GM18517 (cell line): ENCODE measurements around the gene HTRA3.
A peak's percentile ranks its signal among the peaks of the same experiment; 100 is the strongest.

ENCODE experiments used
- ATAC-seq: cut with Tn5 transposase; IDR thresholded peaks from one replicate; pipeline ENCODE4 v1.9.1; 2021; ENCODE audit warnings: mild to moderate bottlenecking, moderate library complexity; ENCODE audit not compliant: unreplicated experiment

The HTRA3 gene

DNA sequence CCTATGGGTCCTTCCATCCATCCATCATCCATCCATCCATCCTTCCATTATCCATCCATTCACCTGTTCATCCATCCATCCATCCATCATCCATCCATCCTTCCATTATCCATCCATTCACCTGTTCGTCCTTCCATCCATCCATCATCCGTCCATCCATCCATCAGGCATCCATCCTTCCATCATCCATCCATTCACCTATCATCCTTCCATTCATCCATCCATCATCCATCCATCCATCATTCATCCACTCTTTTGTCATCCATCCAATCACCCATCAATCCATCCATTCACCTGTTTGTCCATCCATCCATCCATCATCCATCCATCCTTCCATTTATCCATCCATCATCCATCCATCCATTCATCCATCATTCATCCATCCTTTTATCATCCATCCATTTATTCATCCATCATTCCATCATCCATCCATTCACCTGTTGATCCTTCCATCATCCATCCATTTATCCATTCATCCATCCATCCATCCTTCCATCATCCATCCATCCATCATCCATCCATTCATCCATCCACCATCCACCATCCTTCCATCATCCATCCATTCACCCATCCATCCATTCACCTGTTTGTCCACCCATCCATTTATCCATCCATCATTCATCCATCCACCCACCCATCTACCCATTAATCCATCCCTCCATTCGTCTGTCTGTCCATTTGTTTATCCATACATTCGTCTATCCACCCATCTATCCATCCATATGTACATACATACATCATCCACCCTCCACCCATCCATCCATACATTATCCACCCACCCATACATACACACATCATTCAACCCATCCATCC lies 35.7 kb upstream of the HTRA3 start:
- ATAC-seq = no peak

DNA sequence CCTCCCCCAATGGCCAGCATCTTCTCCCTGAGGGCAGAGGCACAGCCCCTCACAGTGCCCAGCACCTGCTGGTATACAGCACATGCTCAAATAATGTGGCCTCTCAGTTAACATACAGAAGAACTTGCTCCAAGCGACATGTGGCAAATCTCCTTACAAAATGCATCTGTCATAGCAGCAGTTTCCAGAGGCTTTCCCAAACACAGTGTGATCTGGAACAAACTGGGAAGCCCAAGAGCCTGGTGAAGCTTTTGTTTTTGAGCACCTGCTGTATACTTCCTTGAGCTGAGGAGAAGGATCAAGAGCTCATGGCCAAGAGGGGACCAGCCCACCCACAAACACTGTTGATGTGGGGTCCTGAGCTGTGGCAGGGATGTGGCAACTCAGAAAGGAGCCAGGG lies 34.8 kb upstream of the HTRA3 start:
- no peak for ATAC-seq

DNA sequence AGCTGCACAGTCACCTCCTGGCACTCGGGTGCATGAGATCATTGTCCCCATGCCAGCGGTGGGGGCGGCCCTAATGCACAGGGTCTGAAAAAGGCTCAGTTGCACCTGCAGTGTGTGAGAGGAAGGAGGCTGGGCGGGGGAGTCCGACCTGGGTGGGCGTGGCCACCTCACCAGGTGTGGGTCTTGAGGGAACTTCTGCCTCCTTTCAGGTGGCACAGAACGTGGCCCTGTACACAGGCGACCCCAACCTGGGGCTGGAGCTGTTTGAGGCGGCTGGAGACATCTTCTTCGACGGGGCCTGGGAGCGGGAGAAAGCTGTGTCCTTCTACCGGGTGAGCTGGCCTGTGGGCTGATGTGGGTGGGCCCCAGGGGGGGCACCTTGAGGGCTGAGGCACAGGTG lies 34.3 kb upstream of the HTRA3 start:
- ATAC-seq = no peak

DNA sequence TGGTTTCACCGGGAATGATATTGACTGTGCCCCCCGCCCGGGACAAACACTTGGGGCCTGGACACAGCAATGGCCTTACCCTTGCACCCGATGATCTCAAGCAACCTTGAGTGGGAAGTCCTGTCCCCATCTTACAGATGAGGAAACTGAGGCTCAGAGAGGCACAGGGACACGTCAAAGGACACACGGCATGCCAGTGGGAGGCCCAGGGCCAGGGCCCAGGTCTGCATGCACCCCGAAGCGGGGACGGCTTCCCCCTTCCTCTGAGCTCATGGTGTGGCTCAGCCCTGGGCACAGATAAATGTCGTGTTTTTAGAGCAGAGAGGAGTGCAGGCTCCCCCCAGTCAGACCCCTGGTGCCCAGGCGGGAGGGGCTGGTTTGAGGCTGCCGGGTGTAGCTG lies 33.9 kb upstream of the HTRA3 start:
- ATAC-seq = no peak

DNA sequence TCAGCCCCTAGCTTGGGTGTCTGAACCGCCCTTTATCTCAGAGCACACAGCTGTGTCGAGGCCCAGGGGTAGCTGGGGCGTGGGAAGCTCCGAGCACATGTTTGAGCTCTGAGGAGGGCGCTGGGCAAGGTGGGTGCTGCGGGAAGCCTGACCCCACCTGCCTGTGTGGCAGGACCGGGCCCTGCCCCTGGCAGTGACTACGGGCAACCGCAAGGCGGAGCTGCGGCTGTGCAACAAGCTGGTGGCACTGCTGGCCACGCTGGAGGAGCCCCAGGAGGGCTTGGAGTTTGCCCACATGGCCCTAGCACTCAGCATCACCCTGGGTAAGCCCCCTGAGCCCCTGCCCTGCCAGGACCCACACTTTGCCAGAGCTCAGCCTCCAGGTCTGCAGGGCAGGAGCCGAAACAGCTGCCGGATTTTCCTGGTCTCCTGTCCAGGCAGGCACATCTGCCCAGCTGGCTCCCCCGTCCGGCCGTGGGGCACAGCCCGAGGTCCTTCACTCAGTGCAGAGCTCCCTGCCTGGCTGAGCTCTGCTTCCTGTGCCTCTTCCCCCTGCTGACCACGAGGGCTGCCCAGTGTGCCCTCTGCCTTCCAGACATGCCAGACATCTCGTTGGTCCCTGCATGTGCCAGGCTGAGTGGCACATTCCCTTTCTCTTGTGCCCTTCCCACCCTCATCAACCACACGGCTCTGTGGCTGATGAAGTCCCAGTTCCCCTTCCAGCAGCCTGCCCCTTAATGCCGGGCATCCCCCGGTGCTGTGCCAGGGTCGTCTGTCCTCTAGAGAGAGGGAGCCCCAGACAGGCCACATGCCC lies 33.2 kb upstream of the HTRA3 start:
- ATAC-seq = no peak

DNA sequence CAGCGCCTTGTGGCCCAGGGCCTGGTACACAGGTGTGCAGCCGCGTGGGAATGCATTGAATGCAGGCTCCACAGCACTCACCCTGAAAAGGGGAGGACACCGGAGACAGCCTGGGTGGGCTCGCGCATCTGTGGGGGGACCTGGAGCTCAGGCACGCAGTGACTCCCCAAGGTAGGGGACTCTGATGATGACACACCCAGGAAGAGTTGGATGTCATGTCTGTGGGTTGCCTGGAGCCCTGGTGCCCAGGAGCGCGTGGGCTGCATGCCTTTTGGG lies 32.7 kb upstream of the HTRA3 start:
- no peak for ATAC-seq

DNA sequence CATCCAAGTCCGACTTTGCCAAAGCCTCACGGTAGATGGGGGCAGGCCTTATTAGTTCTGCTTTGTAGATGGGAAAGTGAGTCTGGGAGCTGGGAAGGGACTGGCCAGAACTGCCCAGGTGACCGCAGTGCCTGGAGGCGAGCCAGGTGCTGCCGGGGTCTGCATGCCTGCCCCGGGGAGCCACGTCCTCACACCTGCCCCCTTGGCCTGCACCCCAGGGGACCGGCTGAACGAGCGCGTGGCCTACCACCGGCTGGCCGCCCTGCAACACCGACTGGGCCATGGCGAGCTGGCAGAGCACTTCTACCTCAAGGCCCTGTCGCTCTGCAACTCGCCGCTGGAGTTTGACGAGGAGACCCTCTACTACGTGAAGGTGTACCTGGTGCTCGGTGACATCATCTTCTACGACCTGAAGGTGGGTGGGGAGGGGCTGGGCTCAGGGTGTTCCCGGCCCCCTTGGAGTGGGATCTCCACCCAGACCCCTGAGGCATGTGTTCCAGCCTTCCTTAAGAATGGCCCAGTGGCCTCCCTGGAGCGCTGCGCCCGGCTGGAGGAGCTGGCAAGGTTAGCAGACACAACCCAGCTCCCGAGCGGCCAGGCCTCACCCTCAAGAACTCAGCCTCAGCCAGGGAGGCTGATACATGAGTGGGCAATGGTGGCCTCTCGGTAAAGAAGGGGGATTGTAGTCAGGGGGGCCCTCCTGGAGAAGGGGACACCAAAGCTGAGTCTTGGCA lies 32.1 kb upstream of the HTRA3 start:
- no peak for ATAC-seq

DNA sequence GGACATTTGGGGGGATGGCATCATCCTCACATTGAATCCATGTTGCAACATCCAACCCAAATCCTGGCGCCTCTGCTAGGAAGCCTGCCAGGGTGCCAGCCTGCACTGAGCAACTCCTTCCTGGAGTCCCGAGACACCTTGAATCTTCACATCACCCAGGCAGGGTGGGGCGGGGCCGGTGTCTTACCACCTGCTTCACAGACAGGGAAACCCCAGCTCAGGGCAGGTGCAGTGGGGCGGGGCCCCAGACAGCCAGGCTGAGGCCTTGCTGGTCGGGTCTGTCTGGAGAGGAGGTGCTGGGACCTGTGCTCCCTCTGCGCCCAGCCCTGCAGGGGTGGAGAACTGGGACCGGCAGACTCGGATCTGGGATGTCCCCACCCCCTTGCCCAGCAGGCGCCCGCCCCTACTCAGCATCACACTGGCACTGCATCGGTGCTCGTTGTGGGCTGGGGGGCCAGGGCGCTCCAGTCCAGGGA lies 31.5 kb upstream of the HTRA3 start:
- no peak for ATAC-seq

DNA sequence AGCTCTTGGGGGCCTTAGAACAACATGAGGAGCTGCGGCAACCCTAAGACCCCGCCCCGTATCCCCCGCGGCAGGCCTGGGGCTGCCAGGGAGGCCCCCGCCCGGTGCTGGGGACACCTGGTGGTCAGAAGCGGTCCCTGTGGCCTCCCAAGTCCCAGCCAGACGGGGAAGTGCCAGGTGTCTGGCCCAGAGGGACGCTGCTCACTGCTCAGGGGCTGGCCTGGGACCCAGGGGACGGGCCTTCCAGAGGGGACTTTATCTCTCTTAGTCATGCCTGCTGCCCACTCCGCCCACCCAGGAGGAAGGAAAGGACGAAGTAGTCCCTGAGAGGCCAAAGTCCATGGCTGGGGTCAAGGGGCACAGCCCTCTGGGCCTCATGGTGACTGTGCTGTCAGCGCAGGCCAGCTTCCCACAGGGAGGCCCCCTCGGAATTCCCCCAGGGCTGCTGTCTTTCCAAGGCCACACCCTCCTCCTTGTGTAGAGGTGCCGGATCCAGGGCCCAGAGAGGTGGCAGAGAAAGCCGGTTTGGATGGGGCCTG lies 31.0 kb upstream of the HTRA3 start:
- ATAC-seq = no peak

DNA sequence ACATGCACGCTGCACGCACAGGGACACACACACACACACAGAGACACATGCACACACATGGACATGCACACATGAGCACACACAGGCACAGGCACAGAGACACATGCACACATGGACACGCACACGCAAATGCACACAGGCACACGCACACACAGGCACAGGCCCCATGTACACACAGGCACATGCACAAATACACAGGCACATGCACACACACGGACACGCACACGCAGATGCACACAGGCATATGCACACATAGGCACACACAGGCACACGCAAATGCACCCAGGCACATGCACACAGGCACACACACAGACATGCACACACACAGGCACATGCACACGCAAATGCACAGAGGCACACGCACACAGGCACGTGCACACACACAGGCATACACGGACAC lies 30.3 kb upstream of the HTRA3 start:
- ATAC-seq = no peak

DNA sequence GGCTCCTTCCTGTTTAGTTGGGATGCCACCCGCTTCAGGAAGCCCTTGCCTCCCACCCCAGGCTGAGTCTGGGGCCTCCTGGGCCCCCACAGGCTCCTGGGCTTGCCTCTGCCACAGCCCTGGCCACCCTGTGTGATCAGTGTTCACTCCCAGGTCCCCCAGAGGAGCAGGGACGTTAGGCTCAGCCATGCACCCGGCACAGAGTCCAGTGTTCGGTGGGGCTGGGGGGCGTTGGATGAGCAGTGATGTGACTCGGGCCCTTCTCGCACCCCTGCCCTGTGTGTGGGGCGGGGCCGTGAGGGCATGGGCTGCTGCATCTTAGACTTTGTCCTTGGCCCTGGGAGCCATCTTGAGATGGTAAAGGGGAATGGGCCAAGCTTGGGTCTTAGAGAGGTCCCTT lies 29.9 kb upstream of the HTRA3 start:
- ATAC-seq = no peak

DNA sequence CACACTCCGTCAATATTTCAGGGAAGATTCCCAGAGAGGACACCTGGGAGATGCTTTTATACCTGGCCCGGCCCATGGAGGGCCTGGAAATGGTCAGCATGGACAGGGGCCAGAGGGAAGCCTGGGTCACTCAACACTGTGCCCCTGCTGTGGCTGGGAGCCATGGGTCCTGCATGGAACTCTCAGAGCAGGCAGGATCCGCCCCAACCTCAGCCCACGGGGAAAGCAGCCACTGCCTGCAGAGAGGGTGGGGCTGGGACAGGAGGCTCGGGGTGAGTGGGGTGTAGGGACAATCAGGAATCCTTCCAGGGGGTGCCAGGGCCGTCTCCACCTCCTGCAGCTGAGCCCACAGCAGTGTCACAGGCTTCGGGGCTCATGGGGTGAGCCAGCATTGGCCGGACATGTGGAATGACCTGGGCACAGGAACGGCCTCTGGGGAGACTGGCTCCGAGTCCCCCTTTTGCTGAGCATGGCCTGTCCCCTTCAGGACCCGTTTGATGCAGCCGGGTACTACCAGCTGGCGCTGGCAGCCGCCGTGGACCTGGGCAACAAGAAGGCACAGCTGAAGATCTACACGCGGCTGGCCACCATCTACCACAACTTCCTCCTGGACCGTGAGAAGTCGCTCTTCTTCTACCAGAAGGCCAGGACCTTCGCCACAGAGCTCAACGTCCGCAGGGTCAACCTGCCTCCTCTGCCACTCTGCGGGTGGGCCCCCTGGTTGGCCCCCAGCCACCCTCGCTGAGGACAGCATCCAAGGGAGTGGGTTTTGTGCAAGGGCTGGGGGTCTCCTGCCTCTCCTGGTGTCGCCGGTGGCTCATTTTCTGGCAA lies 29.1 kb upstream of the HTRA3 start:
- ATAC-seq = no peak

DNA sequence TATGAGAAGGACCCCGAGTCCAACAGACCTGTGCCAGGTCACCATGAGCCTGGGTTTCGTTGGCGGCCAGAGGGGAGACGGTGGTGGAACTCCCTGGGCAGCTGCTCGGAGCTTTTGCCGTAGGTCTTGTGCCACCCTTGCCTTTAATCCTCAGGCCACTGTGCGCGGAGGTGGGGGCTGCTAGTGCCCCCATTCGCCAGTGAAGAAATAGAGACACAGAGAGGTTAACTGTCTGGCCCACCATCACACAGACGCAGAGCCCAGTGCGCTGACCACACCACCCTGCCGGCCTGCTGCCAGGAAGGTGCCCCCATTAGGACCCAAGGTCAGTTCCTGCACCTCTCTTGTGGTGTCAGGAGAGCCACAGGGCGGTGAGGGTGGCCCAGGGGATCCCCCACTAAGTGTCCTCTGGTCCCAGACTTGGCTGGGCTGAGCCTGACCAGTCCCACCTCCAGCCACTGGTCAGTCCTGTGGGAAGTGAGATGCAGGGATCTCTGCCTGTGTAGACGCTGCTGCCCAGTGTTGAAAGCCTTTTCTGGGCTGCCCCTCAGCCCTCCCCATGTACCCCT lies 28.3 kb upstream of the HTRA3 start:
- ATAC-seq = no peak

DNA sequence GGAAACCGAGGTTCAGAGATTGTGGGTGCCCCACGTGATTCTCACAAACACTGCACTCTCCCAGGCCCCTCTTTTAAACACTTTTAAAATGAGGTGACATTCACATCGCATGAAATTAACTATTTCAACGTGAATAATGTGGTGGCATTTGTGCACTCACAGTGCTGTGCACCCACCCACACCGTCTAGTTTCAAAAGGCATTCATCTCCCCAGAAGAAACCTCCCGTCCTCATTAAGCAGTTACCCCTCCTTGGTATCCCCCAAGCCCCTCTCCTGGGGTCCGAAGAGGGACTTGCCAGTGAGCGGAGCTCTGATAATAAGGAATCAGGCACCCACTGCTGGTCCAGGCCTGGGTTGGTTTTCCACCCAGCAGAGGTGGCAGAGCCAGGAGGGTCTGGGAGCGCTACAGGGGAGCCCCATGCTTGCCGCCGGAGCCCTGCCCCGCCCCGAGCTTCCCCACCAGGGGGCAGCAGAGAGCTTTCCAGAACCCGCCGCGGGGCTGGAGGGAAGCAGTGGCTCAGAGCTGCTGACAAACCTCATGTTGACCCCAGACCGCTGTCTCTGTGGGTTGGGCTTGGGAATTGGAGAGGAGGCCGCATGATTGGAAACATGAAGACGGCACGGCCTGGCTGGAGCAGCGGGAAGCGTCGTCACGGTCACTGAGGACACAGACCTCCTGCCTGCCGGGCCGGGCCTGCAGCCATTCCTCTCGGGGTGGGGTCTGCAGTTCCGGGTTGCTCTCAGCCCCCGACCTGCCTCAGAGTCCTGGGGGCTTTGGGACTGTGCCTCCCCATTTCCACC lies 27.5 kb upstream of the HTRA3 start:
- ATAC-seq = peak; percentile 55

DNA sequence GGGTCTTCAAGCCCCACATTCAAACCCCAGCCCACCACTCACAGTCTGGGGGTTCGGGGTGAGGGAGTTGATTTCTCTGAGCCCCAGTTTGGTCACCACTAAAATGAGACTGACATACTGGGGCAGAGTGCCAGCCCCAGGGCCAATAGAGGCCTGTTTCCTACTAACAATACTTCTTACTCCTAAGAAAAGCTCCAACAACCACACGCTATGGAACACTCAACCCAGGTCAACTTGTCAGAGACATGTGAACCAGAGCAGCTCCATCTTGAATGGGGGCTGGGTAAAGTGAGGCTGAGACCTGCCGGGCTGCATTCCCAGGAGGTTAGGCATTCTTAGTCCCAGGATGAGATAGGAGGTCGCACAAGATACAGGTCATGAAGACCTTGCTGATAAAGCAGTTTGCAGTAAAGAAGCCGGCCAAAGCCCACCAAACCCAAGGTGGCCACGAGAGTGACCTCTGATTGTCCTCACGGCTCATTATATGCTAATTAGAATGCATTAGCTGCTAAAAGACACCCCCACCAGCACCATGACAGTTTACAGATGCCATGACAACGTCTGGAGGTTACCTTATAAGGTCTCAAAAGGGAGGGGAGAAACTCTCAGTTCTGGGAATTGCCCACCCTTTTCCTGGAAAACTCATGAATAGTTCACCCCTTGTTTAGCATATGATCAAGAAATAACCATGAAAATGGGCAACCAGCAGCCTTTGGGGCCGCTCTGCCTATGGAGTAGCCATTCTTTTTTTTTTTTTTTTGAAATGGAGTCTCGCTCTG lies 26.6 kb upstream of the HTRA3 start:
- no peak for ATAC-seq

DNA sequence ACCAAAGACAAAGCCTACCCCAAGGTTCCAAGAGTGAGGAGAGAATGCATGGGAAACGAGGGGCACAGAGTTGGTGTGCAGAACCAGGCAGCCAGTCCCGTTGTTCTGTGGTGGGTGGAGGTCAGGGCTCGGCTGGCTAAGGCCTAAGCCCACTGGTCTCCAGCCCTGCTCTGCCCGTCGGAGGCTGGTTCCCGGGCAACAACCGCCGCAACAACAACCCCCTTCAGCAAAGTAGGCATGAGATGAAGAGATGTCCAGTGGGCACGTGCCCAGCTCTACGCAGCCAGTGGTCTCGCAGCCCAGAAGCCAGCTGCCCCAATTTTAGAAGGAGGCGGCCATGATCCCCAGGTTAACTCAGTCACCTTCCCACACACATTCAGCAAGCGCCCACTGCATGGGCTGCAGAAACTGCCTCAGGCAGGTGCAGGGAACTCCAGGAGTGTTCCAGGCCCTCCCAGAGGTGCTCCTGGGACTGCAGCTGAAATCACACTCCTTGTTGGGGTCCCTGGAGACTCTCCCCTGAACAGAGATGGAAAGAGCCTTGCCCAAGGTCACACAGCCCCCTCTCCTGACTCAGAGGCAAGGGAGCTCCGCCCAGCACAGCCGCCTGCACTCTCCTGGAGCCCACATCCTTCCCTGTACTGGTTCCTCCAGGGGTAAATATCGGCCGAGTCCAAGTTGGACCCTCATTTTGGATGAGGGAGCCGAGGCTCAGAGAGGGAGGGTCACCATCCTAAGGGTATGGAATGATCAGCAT lies 25.4 kb upstream of the HTRA3 start:
- ATAC-seq = no peak

DNA sequence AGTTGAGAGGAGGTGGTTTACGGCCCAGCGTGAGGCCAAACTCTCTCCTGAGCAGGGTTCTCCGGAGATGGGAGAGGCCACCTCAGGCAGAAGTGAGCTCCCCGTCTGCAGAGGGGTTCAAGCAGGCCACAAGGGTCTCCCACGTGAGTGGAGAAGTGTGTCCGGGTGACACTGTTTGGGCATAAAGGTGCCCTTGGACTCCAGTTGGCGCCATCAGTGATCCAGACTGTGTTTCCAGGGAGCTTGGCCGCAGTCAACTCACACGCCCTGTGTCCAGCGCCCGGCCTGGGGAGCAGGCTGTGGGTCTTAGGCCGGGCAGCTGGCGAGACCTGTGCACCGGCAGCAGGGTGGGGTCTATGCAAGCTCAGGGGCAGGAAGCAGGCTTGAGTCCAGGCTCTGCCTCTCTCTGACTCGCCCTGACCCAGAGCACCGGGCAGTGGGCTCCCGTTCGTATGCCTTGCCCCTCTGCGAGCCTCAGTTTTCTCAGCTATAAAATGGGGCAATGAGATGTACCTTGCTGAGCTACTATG lies 24.6 kb upstream of the HTRA3 start:
- no peak for ATAC-seq
